OCI-LY7 (cell line): Measurements from ENCODE around the gene NIPSNAP3A.

Source experiments
- CTCF ChIP-seq: fragments of 200-600 bp; sonication (generic); conservative IDR thresholded peaks from 2 replicates; pipeline ENCODE4 v1.5.1; 2014; ENCODE audit warnings: mild to moderate bottlenecking, antibody characterized with exemption, low read length, moderate library complexity, mixed read lengths
- EZH2phosphoT487 ChIP-seq: fragments of 200-600 bp; sonication (generic); IDR thresholded peaks from 2 replicates; pipeline ENCODE4 v1.6.1; 2018; ENCODE audit warnings: low read depth, borderline replicate concordance, mild to moderate bottlenecking, mixed run types, antibody characterized with exemption, low read length, moderate library complexity, mixed read lengths

- TF ChIP-seq CTCF (no peak), EZH2phosphoT487 (no peak)
These were observed 50.9 kb downstream of the NIPSNAP3A start for GRCh38 chr9:104798209-104798995.
